HepG2 (cell line): Measurements from ENCODE around the gene KISS1. TPM values are rescaled to one million over a fixed set of nuclear protein-coding genes. Genes with fewer than 3 reads are reported as not detected.

ENCODE experiments used
- ARNT ChIP-seq: fragments of 450-650 bp; IDR thresholded peaks from 2 replicates; pipeline ENCODE4 v1.6.1; 2017
- FOXJ3 ChIP-seq: sonication (generic); formaldehyde crosslinking; IDR thresholded peaks from 2 replicates; pipeline ENCODE4 v1.4.0; 2020; ENCODE audit warnings: missing genetic modification reagents, mild to moderate bottlenecking, borderline replicate concordance
- NR2F2 ChIP-seq: IDR thresholded peaks from 2 replicates; pipeline ENCODE4 v1.6.1; 2012; ENCODE audit warnings: low read depth, inconsistent platforms, borderline replicate concordance
- SP2 ChIP-seq: sonication (generic); formaldehyde crosslinking; IDR thresholded peaks from 2 replicates; pipeline ENCODE4 v1.5.1; 2020; ENCODE audit warnings: mild to moderate bottlenecking, missing genetic modification reagents
- ZNF7 ChIP-seq: IDR thresholded peaks from 2 replicates; pipeline ENCODE4 v1.6.1; 2016; ENCODE audit warnings: missing biosample characterization, missing genetic modification reagents
- ZNF83 ChIP-seq: sonication (generic); formaldehyde crosslinking; IDR thresholded peaks from 2 replicates; pipeline ENCODE4 v1.4.0; 2020; ENCODE audit warnings: missing genetic modification reagents, mild to moderate bottlenecking, borderline replicate concordance
- polyA plus RNA-seq, 8 experiments: library from polyadenylated mRNA; depleted of rRNA in 3 of 8; stranded (reverse) in 7 of 8; unstranded in 1 of 8; fragments of >200 nt; fragmentation: Illumina TruSeq in 4 of 8; extraction: Trizol in 4 of 8; gene quantifications; 2 replicates each; pipeline versions ENCODE4 v1.2.1 to v1.2.3, GENCODE V29; 2011 to 2016; ENCODE audit warnings: low read depth in 4 of 8, missing spikeins in 1 of 8, mixed read lengths in 1 of 8; ENCODE audit not compliant: insufficient read depth in 1 of 8
- total RNA-seq, 5 experiments: library from RNA; depleted of rRNA; stranded (reverse); fragments of >200 nt; fragmentation: Illumina TruSeq; extraction: Trizol; gene quantifications; 2 replicates each; pipeline ENCODE4 v1.2.3, GENCODE V29; 2016; ENCODE audit warnings: low read depth in 1 of 5
- TF ChIP-seq, protein P1 (sequence below): sonication (generic); formaldehyde crosslinking; IDR thresholded peaks from 2 replicates; pipeline ENCODE4 v1.4.0; 2020; ENCODE audit warnings: mild to moderate bottlenecking, missing genetic modification reagents
- TF ChIP-seq, protein P2 (sequence below): sonication (generic); formaldehyde crosslinking; IDR thresholded peaks from 2 replicates; pipeline ENCODE4 v1.8.0; 2022; ENCODE audit warnings: missing genetic modification reagents, mild to moderate bottlenecking, borderline replicate concordance
- TF ChIP-seq, protein P3 (sequence below): sonication (generic); formaldehyde crosslinking; IDR thresholded peaks from 2 replicates; pipeline ENCODE4 v1.4.0; 2020; ENCODE audit warnings: mild to moderate bottlenecking, missing genetic modification reagents, borderline replicate concordance

Gene KISS1
- total and polyA plus RNA-seq, 2 of the 13 experiments (the other 11 are each of a cell fraction or from before 2014, with no cell fraction given): 0.24 to 0.80 TPM

DNA sequence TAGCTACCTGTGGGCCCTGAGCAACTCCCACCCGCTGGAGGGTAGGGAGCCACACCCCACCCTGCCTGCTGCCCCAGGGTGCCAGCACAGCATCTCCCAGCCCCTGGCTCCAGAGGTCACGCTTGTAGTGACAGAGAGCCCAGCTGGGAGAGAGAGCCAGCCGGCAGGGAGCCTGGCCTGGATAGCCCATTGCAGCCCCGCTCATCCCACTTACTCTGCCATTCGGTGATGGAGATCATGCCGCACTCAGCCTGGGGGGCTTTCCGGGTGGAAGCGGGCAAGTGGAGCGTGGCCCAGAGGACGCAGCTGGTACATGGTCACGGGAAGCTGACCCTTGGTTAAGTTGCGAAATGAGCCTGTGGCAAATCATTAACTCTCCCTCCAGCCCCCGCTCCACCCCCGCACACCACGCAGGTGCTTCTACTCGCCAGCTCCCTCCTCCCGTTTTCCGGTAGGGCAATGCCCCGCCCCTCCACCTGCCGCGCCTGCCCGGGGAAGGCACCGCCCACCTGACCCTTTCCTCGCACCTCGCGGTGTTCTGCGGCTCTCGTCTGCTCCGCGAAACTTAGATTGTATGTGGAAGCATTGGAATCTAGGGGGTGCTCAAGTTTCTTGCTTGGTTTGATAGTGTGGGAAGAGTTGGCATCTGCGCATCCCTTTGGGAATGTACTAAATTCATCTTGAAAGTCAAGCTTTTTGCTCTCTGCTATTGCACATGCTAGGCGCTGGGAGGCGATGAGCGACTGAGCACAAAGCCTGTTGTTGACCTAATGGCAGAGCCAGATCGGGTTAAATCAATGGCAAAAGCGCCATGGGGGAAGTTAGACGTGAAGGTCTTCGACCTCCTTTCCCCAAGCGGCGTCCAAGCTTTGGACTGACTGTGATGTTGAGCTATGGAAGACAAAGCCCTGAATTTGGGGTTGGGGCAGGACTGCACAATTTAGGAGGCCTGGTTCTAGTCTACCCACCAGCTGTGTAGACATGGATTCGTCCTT is 17.7 kb upstream of the KISS1 start, which contains the start of gene GOLT1A (continued):
- TF ChIP-seq, protein P1, sequence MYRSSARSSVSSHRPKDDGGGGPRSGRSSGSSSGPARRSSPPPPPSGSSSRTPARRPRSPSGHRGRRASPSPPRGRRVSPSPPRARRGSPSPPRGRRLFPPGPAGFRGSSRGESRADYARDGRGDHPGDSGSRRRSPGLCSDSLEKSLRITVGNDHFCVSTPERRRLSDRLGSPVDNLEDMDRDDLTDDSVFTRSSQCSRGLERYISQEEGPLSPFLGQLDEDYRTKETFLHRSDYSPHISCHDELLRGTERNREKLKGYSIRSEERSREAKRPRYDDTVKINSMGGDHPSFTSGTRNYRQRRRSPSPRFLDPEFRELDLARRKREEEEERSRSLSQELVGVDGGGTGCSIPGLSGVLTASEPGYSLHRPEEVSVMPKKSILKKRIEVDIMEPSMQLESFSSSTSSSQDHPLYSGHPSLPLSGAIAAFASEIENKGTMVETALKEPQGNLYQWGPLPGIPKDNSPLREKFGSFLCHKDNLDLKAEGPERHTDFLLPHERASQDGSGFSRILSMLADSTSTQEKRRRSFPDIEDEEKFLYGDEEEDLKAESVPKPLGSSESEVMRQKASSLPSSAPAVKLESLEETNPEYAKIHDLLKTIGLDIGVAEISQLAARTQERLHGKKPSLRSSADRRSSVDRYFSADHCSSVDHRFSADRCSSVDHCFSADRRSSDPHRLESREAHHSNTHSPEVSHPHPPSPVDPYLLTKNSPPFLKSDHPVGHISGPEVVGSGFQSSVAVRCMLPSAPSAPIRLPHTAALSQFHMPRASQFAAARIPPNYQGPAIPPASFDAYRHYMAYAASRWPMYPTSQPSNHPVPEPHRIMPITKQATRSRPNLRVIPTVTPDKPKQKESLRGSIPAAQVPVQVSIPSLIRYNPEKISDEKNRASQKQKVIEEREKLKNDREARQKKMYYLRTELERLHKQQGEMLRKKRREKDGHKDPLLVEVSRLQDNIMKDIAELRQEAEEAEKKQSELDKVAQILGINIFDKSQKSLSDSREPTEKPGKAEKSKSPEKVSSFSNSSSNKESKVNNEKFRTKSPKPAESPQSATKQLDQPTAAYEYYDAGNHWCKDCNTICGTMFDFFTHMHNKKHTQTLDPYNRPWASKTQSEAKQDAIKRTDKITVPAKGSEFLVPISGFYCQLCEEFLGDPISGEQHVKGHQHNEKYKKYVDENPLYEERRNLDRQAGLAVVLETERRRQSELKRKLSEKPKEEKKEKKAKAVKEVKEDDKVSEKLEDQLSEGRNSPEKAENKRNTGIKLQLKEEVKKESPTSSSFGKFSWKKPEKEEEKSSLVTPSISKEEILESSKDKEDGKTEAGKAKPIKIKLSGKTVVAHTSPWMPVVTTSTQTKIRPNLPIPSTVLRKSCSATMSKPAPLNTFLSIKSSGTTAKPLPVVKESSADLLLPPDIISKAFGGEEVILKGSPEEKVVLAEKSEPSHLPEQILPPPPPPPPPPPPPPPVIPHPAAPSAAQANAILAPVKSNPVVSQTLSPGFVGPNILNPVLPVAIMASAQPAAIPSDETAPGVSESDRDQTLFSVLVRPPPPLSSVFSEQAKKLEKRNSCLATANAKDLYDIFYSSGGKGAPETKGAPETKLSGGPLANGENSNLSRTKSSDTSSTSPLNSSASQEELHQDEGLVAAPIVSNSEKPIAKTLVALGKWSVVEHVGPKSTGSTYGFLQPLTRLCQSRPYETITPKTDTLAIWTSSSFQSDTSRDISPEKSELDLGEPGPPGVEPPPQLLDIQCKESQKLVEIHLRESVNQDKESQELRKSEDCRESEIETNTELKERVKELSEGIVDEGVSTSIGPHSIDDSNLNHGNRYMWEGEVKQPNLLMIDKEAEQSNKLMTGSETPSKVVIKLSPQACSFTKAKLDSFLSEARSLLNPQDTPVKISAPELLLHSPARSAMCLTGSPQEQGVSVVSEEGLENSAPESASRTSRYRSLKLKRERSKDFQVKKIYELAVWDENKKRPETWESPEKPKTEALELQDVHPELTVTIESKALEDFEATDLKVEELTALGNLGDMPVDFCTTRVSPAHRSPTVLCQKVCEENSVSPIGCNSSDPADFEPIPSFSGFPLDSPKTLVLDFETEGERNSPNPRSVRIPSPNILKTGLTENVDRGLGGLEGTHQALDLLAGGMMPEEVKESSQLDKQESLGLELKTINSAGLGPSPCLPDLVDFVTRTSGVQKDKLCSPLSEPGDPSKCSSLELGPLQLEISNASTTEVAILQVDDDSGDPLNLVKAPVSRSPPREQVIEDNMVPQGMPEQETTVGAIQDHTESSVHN (CRISPR knock-in tag): peak; percentile 49
- TF ChIP-seq FOXJ3 (CRISPR knock-in tag) (peak; percentile 69; the same call in 1 of the 2 replicates), NR2F2 (peak; percentile 74), ZNF7 (no peak), SP2 (CRISPR knock-in tag) (no peak), ZNF83 (CRISPR knock-in tag) (no peak), ARNT (no peak)
- TF ChIP-seq, protein P2, sequence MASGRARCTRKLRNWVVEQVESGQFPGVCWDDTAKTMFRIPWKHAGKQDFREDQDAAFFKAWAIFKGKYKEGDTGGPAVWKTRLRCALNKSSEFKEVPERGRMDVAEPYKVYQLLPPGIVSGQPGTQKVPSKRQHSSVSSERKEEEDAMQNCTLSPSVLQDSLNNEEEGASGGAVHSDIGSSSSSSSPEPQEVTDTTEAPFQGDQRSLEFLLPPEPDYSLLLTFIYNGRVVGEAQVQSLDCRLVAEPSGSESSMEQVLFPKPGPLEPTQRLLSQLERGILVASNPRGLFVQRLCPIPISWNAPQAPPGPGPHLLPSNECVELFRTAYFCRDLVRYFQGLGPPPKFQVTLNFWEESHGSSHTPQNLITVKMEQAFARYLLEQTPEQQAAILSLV (CRISPR knock-in tag): peak; percentile 88
- TF ChIP-seq, protein P3, sequence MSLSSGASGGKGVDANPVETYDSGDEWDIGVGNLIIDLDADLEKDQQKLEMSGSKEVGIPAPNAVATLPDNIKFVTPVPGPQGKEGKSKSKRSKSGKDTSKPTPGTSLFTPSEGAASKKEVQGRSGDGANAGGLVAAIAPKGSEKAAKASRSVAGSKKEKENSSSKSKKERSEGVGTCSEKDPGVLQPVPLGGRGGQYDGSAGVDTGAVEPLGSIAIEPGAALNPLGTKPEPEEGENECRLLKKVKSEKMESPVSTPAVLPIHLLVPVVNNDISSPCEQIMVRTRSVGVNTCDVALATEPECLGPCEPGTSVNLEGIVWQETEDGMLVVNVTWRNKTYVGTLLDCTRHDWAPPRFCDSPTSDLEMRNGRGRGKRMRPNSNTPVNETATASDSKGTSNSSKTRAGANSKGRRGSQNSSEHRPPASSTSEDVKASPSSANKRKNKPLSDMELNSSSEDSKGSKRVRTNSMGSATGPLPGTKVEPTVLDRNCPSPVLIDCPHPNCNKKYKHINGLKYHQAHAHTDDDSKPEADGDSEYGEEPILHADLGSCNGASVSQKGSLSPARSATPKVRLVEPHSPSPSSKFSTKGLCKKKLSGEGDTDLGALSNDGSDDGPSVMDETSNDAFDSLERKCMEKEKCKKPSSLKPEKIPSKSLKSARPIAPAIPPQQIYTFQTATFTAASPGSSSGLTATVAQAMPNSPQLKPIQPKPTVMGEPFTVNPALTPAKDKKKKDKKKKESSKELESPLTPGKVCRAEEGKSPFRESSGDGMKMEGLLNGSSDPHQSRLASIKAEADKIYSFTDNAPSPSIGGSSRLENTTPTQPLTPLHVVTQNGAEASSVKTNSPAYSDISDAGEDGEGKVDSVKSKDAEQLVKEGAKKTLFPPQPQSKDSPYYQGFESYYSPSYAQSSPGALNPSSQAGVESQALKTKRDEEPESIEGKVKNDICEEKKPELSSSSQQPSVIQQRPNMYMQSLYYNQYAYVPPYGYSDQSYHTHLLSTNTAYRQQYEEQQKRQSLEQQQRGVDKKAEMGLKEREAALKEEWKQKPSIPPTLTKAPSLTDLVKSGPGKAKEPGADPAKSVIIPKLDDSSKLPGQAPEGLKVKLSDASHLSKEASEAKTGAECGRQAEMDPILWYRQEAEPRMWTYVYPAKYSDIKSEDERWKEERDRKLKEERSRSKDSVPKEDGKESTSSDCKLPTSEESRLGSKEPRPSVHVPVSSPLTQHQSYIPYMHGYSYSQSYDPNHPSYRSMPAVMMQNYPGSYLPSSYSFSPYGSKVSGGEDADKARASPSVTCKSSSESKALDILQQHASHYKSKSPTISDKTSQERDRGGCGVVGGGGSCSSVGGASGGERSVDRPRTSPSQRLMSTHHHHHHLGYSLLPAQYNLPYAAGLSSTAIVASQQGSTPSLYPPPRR (CRISPR knock-in tag): peak; percentile 65
